Pancreas (tissue), 10 donors: ENCODE results near the gene WNK2. TPM values are rescaled to one million over a fixed set of nuclear protein-coding genes. Genes with fewer than 3 reads are reported as not detected.

Experiments
- ATAC-seq, 4 donors: fragments of 200-7000 bp; cut with Tn5 transposase; one replicate each; pipeline versions ENCODE4 v1.8.0 to v1.9.1; 2020; ENCODE audit warnings: mild to moderate bottlenecking in 4 of 4, moderate library complexity in 4 of 4
- DNase-seq, 6 donors: peaks; one replicate each; pipeline ENCODE4 v3.0.0-alpha.2; 2020
- FAIRE-seq: peaks from 2 replicates; lab custom pipeline; 2012; peaks lifted over from hg19 to GRCh38; lab: Jason Lieb, UNC
- H3K27ac ChIP-seq, 4 donors: fragments of 200-600 bp; sonication (generic); 1 replicate in 3 of 4; 2 replicates in 1 of 4; pipeline versions ENCODE4 v1.5.0 to v1.8.0; 2020
- H3K27me3 ChIP-seq, 4 donors: fragments of 200-600 bp; one replicate each; pipeline ENCODE4 v1.8.0; 2021
- H3K36me3 ChIP-seq, 3 donors: fragments of 200-600 bp; sonication (generic) in 1 of 3; one replicate each; pipeline versions ENCODE4 v1.5.0 to v1.8.0; 2020 to 2021
- H3K4me1 ChIP-seq, 3 donors: fragments of 200-600 bp; one replicate each; pipeline ENCODE4 v1.8.0; 2021
- H3K4me3 ChIP-seq, 4 donors: fragments of 200-600 bp; sonication (generic) in 2 of 4; one replicate each; pipeline versions ENCODE4 v1.5.0 to v1.8.0; 2020 to 2021
- H3K9me3 ChIP-seq, 4 donors: fragments of 200-600 bp; one replicate each; pipeline ENCODE4 v1.8.0; 2021
- WGBS, 2 donors: extraction: QIAGEN DNeasy Blood & Tissue Kit; methylation state at CpG; one replicate each; pipeline ENCODE4 v1.1.7; 2013; 5-methylcytosine and 5-hydroxymethylcytosine counted together
- intact Hi-C, 3 donors: fragments of 100-400 bp; cut with DNase I; formaldehyde crosslinking; loops; one replicate each; pipeline versions ENCODE4 v1.11.1 to v1.14.2; 2022
- polyA plus RNA-seq, 2 donors: library from polyadenylated mRNA; stranded (reverse); fragments of 200-250 nt; gene quantifications; one replicate each; pipeline ENCODE4 v1.2.3, GENCODE V29; 2013
- total RNA-seq, 6 donors: library from RNA; stranded (reverse); fragmentation: NEBNext Ultra II Directional in 4 of 6; extraction: Animal tissue kit (Norgen Biotek cat#: 25700) in 4 of 6; gene quantifications; one replicate each; pipeline versions ENCODE4 v1.2.1 to v1.2.4, GENCODE V29; 2021 to 2023
- TF ChIP-seq, protein P1 (sequence below), 4 donors: fragments of 200-600 bp; sonication (generic) in 3 of 4; IDR thresholded peaks; one replicate each; pipeline versions ENCODE4 v1.5.0 to v1.8.0; 2021; ENCODE audit warnings: antibody characterized with exemption in 4 of 4
- donor health status: healthy with polysubstance abuse.
- donor health status: DM: no; HTN: no; CAD: no; lungs with moderate emphysema.
- donor health status: DM: no; HTN: no; CAD: no.
- donor health status: control.
- donor health status: control.
- donor health status: Bipolar disorder and iron deficiency.
- donor health status: DM: yes; HTN: yes; CAD: no.
- donor health status: DM: no; HTN: no; CAD: no.
- donor health status: DM: no; HTN: no; CAD: no.
- donor health status: DM: yes; HTN: yes; CAD: no.

Gene WNK2
- total and polyA plus RNA-seq, 8 donors = 53.5 to 121 (median 89.4) TPM

DNA sequence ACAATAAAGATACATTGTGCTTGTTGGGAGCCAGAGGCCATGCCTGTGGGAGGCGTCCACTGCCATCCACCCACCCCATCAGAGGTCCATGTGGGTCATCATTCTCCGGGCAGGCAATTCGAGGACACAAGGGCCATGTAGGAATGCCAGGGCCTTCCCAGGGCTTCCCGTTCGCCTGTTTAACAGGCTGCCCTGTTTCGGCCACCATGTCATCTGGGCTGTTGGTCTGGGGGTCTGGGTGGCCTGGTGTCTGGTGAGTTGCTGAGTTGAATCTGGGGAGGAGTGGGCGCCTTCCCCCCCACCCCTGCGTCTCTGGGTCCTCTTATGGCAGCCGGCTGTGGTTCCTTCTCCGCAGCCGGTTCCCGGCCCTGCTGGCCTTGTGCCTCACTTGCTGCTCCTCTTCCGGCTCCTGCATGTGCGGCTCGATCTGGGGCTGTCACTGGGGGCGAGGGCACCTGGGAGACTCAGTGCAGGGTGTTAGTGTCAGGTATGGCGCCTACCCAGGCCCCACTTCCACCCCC is 117.4 kb downstream of the WNK2 start:
- Histone ChIP-seq H3K27ac (no peak overlapping the region), H3K27me3 (no peaks in the 10 kb centered on the region), H3K4me1 (peaks cover 0 to 2% (median 0%) of the 10 kb centered on the region in 3 donors), H3K9me3 (no peaks in the 10 kb centered on the region), H3K36me3 (no peaks in the 10 kb centered on the region), H3K4me3 (no peak overlapping the region)
- intact Hi-C loops = loop anchor here in 2 of 3 donors (5.0 to 10.0 kb wide), 2 partner anchors 117 to 139 kb away; partner anchors contain the start of gene WNK2 (in 1 of the 2)
- TF ChIP-seq, protein P1, sequence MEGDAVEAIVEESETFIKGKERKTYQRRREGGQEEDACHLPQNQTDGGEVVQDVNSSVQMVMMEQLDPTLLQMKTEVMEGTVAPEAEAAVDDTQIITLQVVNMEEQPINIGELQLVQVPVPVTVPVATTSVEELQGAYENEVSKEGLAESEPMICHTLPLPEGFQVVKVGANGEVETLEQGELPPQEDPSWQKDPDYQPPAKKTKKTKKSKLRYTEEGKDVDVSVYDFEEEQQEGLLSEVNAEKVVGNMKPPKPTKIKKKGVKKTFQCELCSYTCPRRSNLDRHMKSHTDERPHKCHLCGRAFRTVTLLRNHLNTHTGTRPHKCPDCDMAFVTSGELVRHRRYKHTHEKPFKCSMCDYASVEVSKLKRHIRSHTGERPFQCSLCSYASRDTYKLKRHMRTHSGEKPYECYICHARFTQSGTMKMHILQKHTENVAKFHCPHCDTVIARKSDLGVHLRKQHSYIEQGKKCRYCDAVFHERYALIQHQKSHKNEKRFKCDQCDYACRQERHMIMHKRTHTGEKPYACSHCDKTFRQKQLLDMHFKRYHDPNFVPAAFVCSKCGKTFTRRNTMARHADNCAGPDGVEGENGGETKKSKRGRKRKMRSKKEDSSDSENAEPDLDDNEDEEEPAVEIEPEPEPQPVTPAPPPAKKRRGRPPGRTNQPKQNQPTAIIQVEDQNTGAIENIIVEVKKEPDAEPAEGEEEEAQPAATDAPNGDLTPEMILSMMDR (IDR thresholded peaks at IDR 0.05) = no peak
- DNase-seq = peak in 3 of 6 donors; percentile 7 to 63 (median 53)
- WGBS, 2 donors = 93 to 96% methylated on average over 17 of the region's 17 CpGs
- no peak for ATAC-seq
- FAIRE-seq = no peak

DNA sequence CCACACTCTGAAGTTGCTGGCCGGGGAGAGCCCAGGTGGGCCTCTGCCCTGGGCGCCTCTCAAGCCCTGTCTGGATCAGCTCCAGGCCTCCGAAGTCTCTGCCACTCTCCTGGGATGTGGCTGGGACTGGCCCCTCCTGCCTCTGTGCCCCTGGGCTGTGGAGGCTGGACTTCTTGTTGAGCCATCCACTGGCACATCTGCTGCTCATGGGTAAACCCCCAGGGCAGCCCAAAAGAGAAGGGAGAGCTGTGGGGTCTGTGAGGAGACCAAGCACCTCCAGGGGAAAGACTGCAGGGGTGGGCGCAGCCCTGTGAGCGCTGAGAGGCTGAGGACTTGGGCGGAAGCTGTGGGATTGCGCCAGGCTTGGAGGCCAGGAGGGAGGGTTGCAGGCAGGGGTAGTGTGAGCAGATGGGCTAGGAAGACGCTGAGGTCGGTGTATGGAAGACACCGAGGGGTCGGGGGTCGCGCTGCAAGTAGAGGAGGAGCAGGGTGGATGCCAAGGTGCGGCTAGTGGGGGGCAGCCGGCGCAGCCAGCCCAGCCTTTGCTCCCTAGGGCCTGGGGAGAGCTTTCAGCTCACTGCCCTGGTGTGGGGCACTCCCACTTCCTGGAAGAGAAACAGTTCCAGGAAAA is 118.1 kb downstream of the WNK2 start:
- Histone ChIP-seq H3K9me3 (no peaks in the 10 kb centered on the region), H3K27me3 (no peaks in the 10 kb centered on the region), H3K4me1 (peaks cover 0 to 2% (median 0%) of the 10 kb centered on the region in 3 donors), H3K27ac (peak overlapping the region in 1 of 4 donors; percentile 22), H3K36me3 (no peaks in the 10 kb centered on the region), H3K4me3 (no peak overlapping the region)
- DNase-seq (peak in 4 of 6 donors; percentile 11 to 67 (median 36)), FAIRE-seq (no peak), ATAC-seq (peak in 3 of 4 donors; percentile 2 to 8 (median 8))
- intact Hi-C loops = loop anchor here in 2 of 3 donors (5.0 to 10.0 kb wide), 2 partner anchors 117 to 140 kb away; partner anchors contain the start of gene WNK2 (in 1 of the 2)
- TF ChIP-seq, protein P1 (IDR thresholded peaks at IDR 0.05) = no peak
- 90 to 94% methylated on average over 16 of the region's 16 CpGs for WGBS, 2 donors

DNA sequence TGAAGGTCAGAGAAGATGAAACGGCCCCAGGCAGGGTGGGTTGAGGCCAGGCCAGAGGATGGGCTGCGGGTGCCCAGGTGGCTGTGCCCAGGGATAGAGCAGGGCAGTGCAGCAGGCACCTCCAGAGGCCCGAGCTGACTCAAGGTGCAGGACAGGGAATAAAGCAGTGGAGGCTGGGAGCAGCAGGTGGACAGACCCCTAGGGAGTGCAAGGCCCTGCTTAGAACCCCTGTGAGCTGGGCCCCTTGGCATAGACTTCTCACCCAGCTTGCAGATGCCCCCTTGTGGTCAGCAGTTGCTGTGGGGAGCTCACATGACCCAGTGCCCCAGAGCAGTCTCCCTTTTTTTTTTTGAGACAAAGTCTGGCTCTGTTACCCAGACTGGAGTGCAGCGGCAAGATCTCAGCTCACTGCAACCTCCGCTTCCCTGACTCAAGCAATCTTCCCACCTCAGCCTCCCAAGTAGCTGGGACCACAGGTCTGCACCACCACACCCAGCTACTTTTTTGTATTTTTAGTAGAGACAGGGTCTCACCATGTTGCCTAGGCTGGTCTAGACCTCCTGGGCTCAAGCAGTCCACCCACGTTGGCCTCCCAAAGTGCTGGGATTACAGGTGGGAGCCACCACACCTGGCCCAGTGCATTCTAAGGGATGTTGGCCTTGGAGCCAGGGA is 118.8 kb downstream of the WNK2 start:
- Histone ChIP-seq H3K4me1 (peaks cover 0 to 2% (median 0%) of the 10 kb centered on the region in 3 donors), H3K4me3 (no peak overlapping the region), H3K27me3 (no peaks in the 10 kb centered on the region), H3K27ac (peak overlapping the region in 1 of 4 donors; percentile 22), H3K9me3 (no peaks in the 10 kb centered on the region), H3K36me3 (peaks cover 0 to 3% (median 0%) of the 10 kb centered on the region in 3 donors)
- ATAC-seq = peak; percentile 59 to 77 (median 68)
- FAIRE-seq = no peak
- intact Hi-C loops = loop anchor here in 2 of 3 donors (5.0 to 10.0 kb wide), 2 partner anchors 118 to 140 kb away; partner anchors contain the start of gene WNK2 (in 1 of the 2)
- TF ChIP-seq, protein P1 (IDR thresholded peaks at IDR 0.05) = peak; percentile 34 to 51 (median 49)
- peak; percentile 57 to 76 (median 73) for DNase-seq
- WGBS, 2 donors = 81 to 91% methylated on average over 6 of the region's 6 CpGs

DNA sequence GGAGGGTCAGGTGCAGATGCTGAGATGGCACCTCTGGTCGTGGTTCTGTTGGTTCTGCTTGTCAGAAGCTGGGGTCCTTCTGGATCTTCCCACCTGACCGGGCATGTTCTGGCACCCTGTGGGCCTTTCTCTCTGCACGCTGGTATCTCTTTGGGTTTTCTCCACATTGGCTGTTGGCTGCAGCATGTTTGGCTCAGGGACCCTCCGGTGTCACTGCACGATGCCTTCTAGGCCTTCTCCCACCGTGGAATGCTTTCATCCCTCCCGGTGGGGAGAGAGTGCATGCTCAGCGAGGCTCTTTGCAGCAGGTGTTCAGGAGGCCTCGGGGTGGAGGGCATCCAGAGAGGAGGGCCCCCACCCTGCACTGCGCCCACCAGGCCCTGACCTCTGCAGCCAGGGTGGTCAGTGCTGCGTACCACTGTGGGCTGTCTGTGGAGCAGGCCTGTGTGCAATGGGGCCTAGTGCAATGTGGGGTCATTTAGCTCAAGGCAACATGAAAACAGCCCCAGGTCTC is 119.4 kb downstream of the WNK2 start:
- H3K4me1 ChIP-seq = peaks cover 0 to 2% (median 0%) of the 10 kb centered on the region in 3 donors
- no peaks in the 10 kb centered on the region for H3K27me3 ChIP-seq
- intact Hi-C loops = loop anchor here in 2 of 3 donors (5.0 to 10.0 kb wide), 2 partner anchors 119 to 141 kb away; partner anchors contain the start of gene WNK2 (in 1 of the 2)
- TF ChIP-seq, protein P1 (IDR thresholded peaks at IDR 0.05) = no peak
- WGBS, 2 donors = 91 to 92% methylated on average over 11 of the region's 11 CpGs
- H3K36me3 ChIP-seq = peaks cover 0 to 8% (median 0%) of the 10 kb centered on the region in 3 donors
- ATAC-seq (no peak), FAIRE-seq (no peak), DNase-seq (peak in 2 of 6 donors; percentile 12 to 49)
- H3K4me3 ChIP-seq = no peak overlapping the region
- H3K9me3 ChIP-seq = no peaks in the 10 kb centered on the region
- H3K27ac ChIP-seq = no peak overlapping the region
